GM12864 (cell line): ENCODE data around the gene PFKFB4.
A peak's percentile ranks its signal among the peaks of the same experiment; 100 is the strongest.

ENCODE experiments used
- DNase-seq: peaks from one replicate; pipeline ENCODE4 v3.0.0-alpha.2; 2011; ENCODE audit warnings: low read depth
- H3K4me3 ChIP-seq: 2 replicates; pipeline ENCODE4 v1.5.1; 2011; ENCODE audit warnings: mild to moderate bottlenecking, low read depth, low read length, control low read depth
- TF ChIP-seq, protein P1 (sequence below): IDR thresholded peaks from 2 replicates; pipeline ENCODE4 v1.5.1; 2011; ENCODE audit warnings: low read depth, mild to moderate bottlenecking, moderate library complexity, low read length, control low read depth, inconsistent platforms; ENCODE audit errors: missing control alignments

The PFKFB4 gene

DNA sequence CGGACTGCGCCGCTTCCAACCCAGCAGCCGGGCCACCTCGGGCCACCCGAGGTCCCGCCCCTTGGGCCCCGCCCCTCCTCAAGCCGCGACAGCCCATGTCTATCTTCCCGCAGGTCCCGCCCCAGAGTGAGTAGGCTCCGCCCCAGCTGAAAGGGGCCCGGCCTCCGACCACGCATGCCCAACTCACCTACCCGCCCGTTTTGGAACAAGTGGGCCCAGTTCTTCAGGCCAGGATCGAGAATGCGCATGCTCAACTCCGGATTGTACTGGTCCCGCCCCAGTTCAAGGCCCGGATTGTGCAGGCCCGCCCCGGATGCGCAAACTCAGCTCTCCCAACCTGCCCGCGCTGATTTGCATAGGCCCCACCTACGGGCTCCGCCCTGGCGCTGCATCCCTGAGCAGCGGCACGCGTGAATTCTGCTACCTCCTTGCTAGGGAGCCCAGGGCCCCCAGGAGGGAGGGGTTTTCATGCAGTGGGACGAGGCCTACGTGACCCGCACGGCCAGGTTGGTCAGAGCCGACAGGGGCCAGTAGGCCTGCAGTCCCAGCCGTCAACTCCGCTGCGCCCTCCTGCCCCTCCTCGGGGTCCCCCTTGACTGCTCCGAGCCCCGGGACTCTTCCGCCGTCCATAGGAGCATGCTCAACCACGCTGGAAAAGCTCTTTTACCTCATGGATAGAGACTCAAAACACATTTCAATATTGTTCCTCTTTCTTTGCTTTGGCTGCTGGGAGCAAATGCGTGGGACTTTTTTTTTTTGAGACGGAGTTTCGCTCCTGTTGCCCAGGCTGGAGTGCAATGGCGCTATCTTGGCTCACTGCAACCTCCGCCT lies at the start of gene PFKFB4:
PFKFB4 (minus strand) TSS at position 8 of the 831 bp plus-strand sequence. CDS start 26 bp downstream, outside the sequence.
- DNase-seq: peak; percentile 98
- H3K4me3 ChIP-seq: peak within 1 kb of the TSS; percentile 64
- TF ChIP-seq, protein P1, sequence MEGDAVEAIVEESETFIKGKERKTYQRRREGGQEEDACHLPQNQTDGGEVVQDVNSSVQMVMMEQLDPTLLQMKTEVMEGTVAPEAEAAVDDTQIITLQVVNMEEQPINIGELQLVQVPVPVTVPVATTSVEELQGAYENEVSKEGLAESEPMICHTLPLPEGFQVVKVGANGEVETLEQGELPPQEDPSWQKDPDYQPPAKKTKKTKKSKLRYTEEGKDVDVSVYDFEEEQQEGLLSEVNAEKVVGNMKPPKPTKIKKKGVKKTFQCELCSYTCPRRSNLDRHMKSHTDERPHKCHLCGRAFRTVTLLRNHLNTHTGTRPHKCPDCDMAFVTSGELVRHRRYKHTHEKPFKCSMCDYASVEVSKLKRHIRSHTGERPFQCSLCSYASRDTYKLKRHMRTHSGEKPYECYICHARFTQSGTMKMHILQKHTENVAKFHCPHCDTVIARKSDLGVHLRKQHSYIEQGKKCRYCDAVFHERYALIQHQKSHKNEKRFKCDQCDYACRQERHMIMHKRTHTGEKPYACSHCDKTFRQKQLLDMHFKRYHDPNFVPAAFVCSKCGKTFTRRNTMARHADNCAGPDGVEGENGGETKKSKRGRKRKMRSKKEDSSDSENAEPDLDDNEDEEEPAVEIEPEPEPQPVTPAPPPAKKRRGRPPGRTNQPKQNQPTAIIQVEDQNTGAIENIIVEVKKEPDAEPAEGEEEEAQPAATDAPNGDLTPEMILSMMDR: peak; percentile 3

GRCh38 chr3:48601622-48601994 lies 45.0 kb upstream of the PFKFB4 start:
- no peak overlapping the region for H3K4me3 ChIP-seq
- TF ChIP-seq, protein P1: no peak
- no peak for DNase-seq

GRCh38 chr3:48600711-48601621 lies 44.4 kb upstream of the PFKFB4 start:
- TF ChIP-seq, protein P1: no peak
- H3K4me3 ChIP-seq: no peak overlapping the region
- DNase-seq: no peak

- H3K4me3 ChIP-seq: no peak overlapping the region
- TF ChIP-seq, protein P1: no peak
- no peak for DNase-seq
These were observed 43.1 kb upstream of the PFKFB4 start for GRCh38 chr3:48599509-48600285.

DNA sequence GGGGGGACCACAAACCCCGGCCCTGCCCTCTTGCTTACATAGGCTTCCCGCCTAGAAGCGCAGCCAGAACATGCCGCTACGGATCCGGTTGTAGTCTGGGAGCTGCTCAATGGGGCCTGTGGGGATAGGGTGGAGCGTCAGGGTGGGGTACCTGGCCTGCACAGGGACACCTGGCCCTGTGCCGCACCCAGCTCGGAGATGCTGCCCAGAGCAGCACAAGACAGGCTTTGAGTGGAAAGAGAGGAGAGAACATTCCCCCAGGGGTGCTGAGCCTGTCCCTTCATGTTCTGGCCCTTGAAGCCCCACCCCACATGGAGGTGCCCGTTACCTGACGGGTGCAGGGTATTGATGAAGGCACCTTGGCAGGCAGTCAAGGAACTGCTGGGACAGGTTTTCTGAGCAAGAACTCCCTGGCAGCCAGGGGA lies 42.5 kb upstream of the PFKFB4 start:
- H3K4me3 ChIP-seq: no peak overlapping the region
- no peak for DNase-seq
- TF ChIP-seq, protein P1: no peak

DNA sequence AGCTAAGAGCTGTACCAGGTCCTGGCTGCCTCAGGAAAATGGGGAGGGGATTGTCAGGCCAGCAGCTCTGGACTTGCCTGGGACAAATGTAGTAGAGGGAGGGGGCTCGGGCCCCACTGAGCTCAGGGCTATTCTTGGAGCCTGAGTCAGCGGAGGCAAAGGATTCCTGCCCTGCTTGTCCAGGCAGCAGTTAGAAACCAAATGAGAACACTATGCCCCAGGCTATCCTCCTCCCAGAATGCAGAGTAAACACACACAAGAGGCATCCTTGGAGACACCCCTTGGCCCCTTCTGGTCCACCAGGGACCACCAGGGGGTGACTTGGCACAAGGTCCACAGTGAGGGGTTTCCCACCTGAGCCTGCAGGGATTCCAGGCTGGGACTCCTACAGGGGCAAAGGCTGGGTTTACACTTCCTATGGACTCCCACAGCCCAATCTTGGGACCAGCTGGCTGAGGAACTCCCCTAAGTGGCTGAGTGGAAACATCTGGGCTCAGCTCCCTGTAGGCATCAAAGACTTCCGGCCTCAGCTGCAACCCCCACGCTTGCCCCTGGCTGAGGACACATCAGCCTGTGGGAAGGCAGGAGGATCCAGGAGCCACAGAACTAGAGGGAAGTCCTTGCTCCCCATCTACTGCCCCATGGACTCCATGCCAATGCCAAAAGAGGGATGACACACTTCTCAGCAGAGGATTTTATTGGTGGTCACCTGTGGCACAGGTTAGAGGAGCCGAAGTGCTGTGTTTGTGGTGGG lies 41.9 kb upstream of the PFKFB4 start:
- TF ChIP-seq, protein P1: no peak
- no peak overlapping the region for H3K4me3 ChIP-seq
- no peak for DNase-seq
